Glutamatergic neuron (in vitro differentiated cells): ENCODE data around the gene SH3BP5. TPM values are rescaled to one million over a fixed set of nuclear protein-coding genes. Genes with fewer than 3 reads are reported as not detected.

Experiments
- DNase-seq: peaks from one replicate; pipeline ENCODE4 v3.0.0; 2022
- H3K27ac Mint-ChIP-seq: one replicate; pipeline ENCODE4 v1.8.0; 2020; ENCODE audit warnings: mild to moderate bottlenecking, mixed read lengths, inconsistent platforms; ENCODE audit not compliant: unreplicated experiment
- H3K27me3 Mint-ChIP-seq: one replicate; pipeline ENCODE4 v1.8.0; 2020; ENCODE audit warnings: mild to moderate bottlenecking, moderate library complexity, mixed read lengths, inconsistent platforms; ENCODE audit not compliant: unreplicated experiment
- H3K36me3 Mint-ChIP-seq: one replicate; pipeline ENCODE4 v1.8.0; 2020; ENCODE audit warnings: mild to moderate bottlenecking, mixed read lengths, inconsistent platforms; ENCODE audit not compliant: unreplicated experiment
- H3K4me1 Mint-ChIP-seq: one replicate; pipeline ENCODE4 v1.8.0; 2020; ENCODE audit warnings: mild to moderate bottlenecking, low read depth, mixed read lengths, inconsistent platforms; ENCODE audit not compliant: unreplicated experiment
- H3K4me3 Mint-ChIP-seq: one replicate; pipeline ENCODE4 v1.8.0; 2020; ENCODE audit warnings: mild to moderate bottlenecking, mixed read lengths, inconsistent platforms; ENCODE audit not compliant: unreplicated experiment
- H3K9me3 Mint-ChIP-seq: one replicate; pipeline ENCODE4 v1.8.0; 2020; ENCODE audit warnings: mild to moderate bottlenecking, moderate library complexity, mixed read lengths, inconsistent platforms; ENCODE audit not compliant: unreplicated experiment
- CTCF ChIP-seq: fragments of 200-600 bp; sonication (generic); IDR thresholded peaks from one replicate; pipeline ENCODE4 v1.5.0; 2021; ENCODE audit not compliant: partially characterized antibody, unreplicated experiment
- total RNA-seq: library from RNA; stranded (reverse); fragmentation: NEBNext Ultra II Directional; extraction: Animal tissue kit (Norgen Biotek cat#: 25700); gene quantifications from one replicate; pipeline ENCODE4 v1.2.1, GENCODE V29; 2021; ENCODE audit not compliant: unreplicated experiment

Gene SH3BP5
- total RNA-seq, 1 donor from 2014 or later: 25.3 TPM

GRCh38 chr3:15228147-15228546 is 104.2 kb downstream of the SH3BP5 start:
- Mint-ChIP-seq H3K27me3 (peaks cover 1% of the 10 kb centered on the region), H3K36me3 (no peaks in the 10 kb centered on the region), H3K27ac (no peak overlapping the region), H3K9me3 (no peaks in the 10 kb centered on the region), H3K4me3 (no peak overlapping the region), H3K4me1 (no peaks in the 10 kb centered on the region)
- DNase-seq: no peak
- no peak for TF ChIP-seq CTCF

- Mint-ChIP-seq H3K36me3 (peaks cover 4% of the 10 kb centered on the region), H3K27ac (no peak overlapping the region), H3K4me3 (no peak overlapping the region)
Observed at GRCh38 chr3:15223685-15224572, 108.5 kb downstream of the SH3BP5 start.

GRCh38 chr3:15221574-15222217 is 110.7 kb downstream of the SH3BP5 start:
- no peak overlapping the region for H3K27ac Mint-ChIP-seq
- H3K27me3 Mint-ChIP-seq: no peaks in the 10 kb centered on the region
- no peak for DNase-seq
- no peak for TF ChIP-seq CTCF
- no peak overlapping the region for H3K4me3 Mint-ChIP-seq
- H3K4me1 Mint-ChIP-seq: peaks cover 6% of the 10 kb centered on the region
- H3K36me3 Mint-ChIP-seq: peaks cover 4% of the 10 kb centered on the region
- no peaks in the 10 kb centered on the region for H3K9me3 Mint-ChIP-seq

More at GRCh38 chr3:15223685-15224572, 108.5 kb downstream of the SH3BP5 start:
- DNase-seq: no peak
- H3K4me1 Mint-ChIP-seq: peaks cover 6% of the 10 kb centered on the region
- peaks cover 1% of the 10 kb centered on the region for H3K27me3 Mint-ChIP-seq
- H3K9me3 Mint-ChIP-seq: no peaks in the 10 kb centered on the region
- no peak for TF ChIP-seq CTCF

- Mint-ChIP-seq H3K4me3 (no peak overlapping the region), H3K27ac (no peak overlapping the region), H3K9me3 (no peaks in the 10 kb centered on the region), H3K4me1 (peaks cover 6% of the 10 kb centered on the region), H3K27me3 (no peaks in the 10 kb centered on the region), H3K36me3 (peaks cover 4% of the 10 kb centered on the region)
- no peak for DNase-seq
- no peak for TF ChIP-seq CTCF
Observed at GRCh38 chr3:15220661-15221060, 111.7 kb downstream of the SH3BP5 start.

- no peak for TF ChIP-seq CTCF
- Mint-ChIP-seq H3K27me3 (no peaks in the 10 kb centered on the region), H3K36me3 (peaks cover 4% of the 10 kb centered on the region), H3K4me1 (peaks cover 6% of the 10 kb centered on the region), H3K27ac (no peak overlapping the region), H3K9me3 (no peaks in the 10 kb centered on the region), H3K4me3 (no peak overlapping the region)
- DNase-seq: no peak
Observed at GRCh38 chr3:15220056-15220455, 112.3 kb downstream of the SH3BP5 start.
